ENCODE data around the gene CEP57L1. TPM values are rescaled to one million over a fixed set of nuclear protein-coding genes. Genes with fewer than 3 reads are reported as not detected.
"Not testable (repeated sequence)": the region's sequence is repeated elsewhere in the genome, so short reads cannot be mapped to it uniquely, and the experiment has no call there.

The CEP57L1 gene
- total RNA-seq, 3 donors from 2014 or later: 12.0 to 15.9 (median 14.1) TPM

- Histone ChIP-seq H3K36me3 (ENCODE audit: low read depth) (no peaks in the 10 kb centered on the region), H3K4me1 (ENCODE audit: low read depth) (peaks cover 8% of the 10 kb centered on the region), H3K9me3 (no peaks in the 10 kb centered on the region), H3K4me3 (no peak overlapping the region)
- TF ChIP-seq, protein P1, sequence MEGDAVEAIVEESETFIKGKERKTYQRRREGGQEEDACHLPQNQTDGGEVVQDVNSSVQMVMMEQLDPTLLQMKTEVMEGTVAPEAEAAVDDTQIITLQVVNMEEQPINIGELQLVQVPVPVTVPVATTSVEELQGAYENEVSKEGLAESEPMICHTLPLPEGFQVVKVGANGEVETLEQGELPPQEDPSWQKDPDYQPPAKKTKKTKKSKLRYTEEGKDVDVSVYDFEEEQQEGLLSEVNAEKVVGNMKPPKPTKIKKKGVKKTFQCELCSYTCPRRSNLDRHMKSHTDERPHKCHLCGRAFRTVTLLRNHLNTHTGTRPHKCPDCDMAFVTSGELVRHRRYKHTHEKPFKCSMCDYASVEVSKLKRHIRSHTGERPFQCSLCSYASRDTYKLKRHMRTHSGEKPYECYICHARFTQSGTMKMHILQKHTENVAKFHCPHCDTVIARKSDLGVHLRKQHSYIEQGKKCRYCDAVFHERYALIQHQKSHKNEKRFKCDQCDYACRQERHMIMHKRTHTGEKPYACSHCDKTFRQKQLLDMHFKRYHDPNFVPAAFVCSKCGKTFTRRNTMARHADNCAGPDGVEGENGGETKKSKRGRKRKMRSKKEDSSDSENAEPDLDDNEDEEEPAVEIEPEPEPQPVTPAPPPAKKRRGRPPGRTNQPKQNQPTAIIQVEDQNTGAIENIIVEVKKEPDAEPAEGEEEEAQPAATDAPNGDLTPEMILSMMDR (IDR thresholded peaks at IDR 0.05): no peak
- no peak for DNase-seq
- ATAC-seq: no peak
- intact Hi-C loops (cut with DNase I, micrococcal nuclease): no loop called here
These were observed 30.2 kb downstream of the CEP57L1 start for GRCh38 chr6:109125504-109125903.

DNA sequence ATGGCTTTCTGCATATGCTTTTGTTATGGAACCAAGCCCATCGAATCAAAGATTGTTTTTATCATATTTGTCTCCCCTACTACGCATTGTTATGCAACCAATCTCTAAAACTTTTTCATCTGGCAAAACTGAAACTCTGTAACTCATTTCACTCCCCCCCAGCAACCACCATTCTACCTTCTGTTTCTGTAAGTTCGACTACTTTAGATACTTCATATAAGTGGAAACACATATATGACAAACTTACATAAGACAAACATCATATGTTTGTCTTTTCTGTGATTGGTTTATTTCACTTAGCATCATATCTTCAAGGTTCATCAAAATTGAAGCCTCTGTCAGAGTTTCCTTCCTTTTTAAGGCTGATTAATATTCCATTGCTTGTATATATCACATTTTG is 34.8 kb downstream of the CEP57L1 start:
- no peaks in the 10 kb centered on the region for H3K36me3 ChIP-seq (ENCODE audit: low read depth)
- intact Hi-C loops (cut with DNase I, micrococcal nuclease): no loop called here
- H3K9me3 ChIP-seq: no peaks in the 10 kb centered on the region
- no peak for ATAC-seq
- TF ChIP-seq, protein P1 (IDR thresholded peaks at IDR 0.05): no peak
- H3K4me3 ChIP-seq: no peak overlapping the region
- no peak for DNase-seq
- no peaks in the 10 kb centered on the region for H3K4me1 ChIP-seq (ENCODE audit: low read depth)

DNA sequence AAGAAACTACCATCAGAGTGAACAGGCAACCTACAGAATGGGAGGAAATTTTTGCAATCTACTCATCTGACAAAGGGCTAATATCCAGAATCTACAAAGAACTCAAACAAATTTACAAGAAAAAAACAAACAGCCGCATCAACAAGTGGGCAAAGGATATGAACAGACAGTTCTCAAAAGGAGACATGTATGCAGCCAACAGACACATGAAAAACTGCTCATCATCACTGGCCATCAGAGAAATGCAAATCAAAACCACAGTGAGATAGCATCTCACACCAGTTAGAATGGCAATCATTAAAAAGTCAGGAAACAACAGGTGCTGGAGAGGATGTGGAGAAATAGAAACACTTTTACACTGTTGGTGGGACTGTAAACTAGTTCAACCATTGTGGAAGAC is 40.3 kb downstream of the CEP57L1 start:
- DNase-seq; H3K9me3 ChIP-seq; intact Hi-C loops (cut with DNase I, micrococcal nuclease); H3K4me3 ChIP-seq; H3K4me1 ChIP-seq (ENCODE audit: low read depth); H3K36me3 ChIP-seq (ENCODE audit: low read depth); ATAC-seq: not testable (repeated sequence)

GRCh38 chr6:109136039-109136438 is 40.7 kb downstream of the CEP57L1 start:
- H3K4me1 ChIP-seq (ENCODE audit: low read depth); H3K9me3 ChIP-seq; DNase-seq; intact Hi-C loops (cut with DNase I, micrococcal nuclease); H3K4me3 ChIP-seq; ATAC-seq; H3K36me3 ChIP-seq (ENCODE audit: low read depth): not testable (repeated sequence)

GRCh38 chr6:109136530-109136929 is 41.2 kb downstream of the CEP57L1 start:
- H3K4me1 ChIP-seq (ENCODE audit: low read depth); H3K36me3 ChIP-seq (ENCODE audit: low read depth); H3K9me3 ChIP-seq; intact Hi-C loops (cut with DNase I, micrococcal nuclease); ATAC-seq; DNase-seq; H3K4me3 ChIP-seq: not testable (repeated sequence)

GRCh38 chr6:109139109-109139508 is 43.8 kb downstream of the CEP57L1 start:
- no peaks in the 10 kb centered on the region for H3K4me1 ChIP-seq (ENCODE audit: low read depth)

DNA sequence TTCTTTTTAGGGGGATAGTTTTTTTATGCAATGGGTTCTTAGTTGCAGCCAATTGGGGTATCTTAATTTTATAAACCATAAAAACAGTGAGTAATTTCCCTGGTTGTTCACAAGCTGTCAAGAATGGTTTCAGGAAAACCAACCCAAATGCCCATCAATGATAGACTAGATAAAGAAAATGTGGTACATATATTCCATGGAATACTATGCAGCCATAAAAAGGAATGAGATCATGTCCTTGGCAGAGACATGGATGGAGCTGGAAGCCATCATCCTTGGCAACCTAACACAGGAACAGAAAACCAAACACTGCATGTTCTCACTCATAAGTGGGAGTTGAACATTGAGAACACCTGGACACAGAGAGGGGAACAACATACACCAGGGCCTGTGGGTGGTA is 46.8 kb downstream of the CEP57L1 start:
- ATAC-seq; intact Hi-C loops (cut with DNase I, micrococcal nuclease); H3K4me1 ChIP-seq (ENCODE audit: low read depth); H3K4me3 ChIP-seq; H3K9me3 ChIP-seq; H3K36me3 ChIP-seq (ENCODE audit: low read depth); DNase-seq: not testable (repeated sequence)

More at GRCh38 chr6:109139109-109139508, 43.8 kb downstream of the CEP57L1 start:
- no peak for ATAC-seq
- H3K36me3 ChIP-seq (ENCODE audit: low read depth): no peaks in the 10 kb centered on the region
- H3K4me3 ChIP-seq: no peak overlapping the region
- TF ChIP-seq, protein P1 (IDR thresholded peaks at IDR 0.05): no peak
- peaks cover 4% of the 10 kb centered on the region for H3K9me3 ChIP-seq
- no peak for DNase-seq
- intact Hi-C loops (cut with DNase I, micrococcal nuclease): no loop called here

- DNase-seq (no peak), ATAC-seq (no peak)
- intact Hi-C loops (cut with DNase I, micrococcal nuclease): no loop called here
- no peak overlapping the region for H3K4me3 ChIP-seq
- TF ChIP-seq, protein P1 (IDR thresholded peaks at IDR 0.05): no peak
- peaks cover 4% of the 10 kb centered on the region for H3K9me3 ChIP-seq
- H3K36me3 ChIP-seq (ENCODE audit: low read depth): no peaks in the 10 kb centered on the region
- no peaks in the 10 kb centered on the region for H3K4me1 ChIP-seq (ENCODE audit: low read depth)
These were observed 47.9 kb downstream of the CEP57L1 start for GRCh38 chr6:109143191-109143590.

- H3K36me3 ChIP-seq (ENCODE audit: low read depth); intact Hi-C loops (cut with DNase I, micrococcal nuclease); DNase-seq; H3K9me3 ChIP-seq; H3K4me1 ChIP-seq (ENCODE audit: low read depth); ATAC-seq; H3K4me3 ChIP-seq: not testable (repeated sequence)
These were observed 52.9 kb downstream of the CEP57L1 start for GRCh38 chr6:109148251-109148650.

DNA sequence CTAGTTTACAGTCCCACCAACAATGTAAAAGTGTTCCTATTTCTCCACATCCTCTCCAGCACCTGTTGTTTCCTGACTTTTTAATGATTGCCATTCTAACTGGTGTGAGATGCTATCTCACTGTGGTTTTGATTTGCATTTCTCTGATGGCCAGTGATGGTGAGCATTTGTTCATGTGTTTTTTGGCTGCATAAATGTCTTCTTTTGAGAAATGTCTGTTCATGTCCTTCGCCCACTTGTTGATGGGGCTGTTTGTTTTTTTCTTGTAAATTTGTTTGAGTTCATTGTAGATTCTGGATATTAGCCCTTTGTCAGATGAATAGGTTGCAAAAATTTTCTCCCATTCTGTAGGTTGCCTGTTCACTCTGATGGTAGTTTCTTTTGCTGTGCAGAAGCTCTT is 53.4 kb downstream of the CEP57L1 start:
- H3K9me3 ChIP-seq; H3K36me3 ChIP-seq (ENCODE audit: low read depth); DNase-seq; H3K4me3 ChIP-seq; ATAC-seq; intact Hi-C loops (cut with DNase I, micrococcal nuclease); H3K4me1 ChIP-seq (ENCODE audit: low read depth): not testable (repeated sequence)
